GM08714 (cell line): ENCODE measurements around the gene ACSM6.

Experiments used
- H3K4me3 ChIP-seq: fragments of 200-500 bp; sonication (Bioruptor generic); 2 replicates; pipeline ENCODE4 v1.5.1; 2014; ENCODE audit warnings: mild to moderate bottlenecking, low read length, inconsistent platforms
- ZNF274 ChIP-seq: IDR thresholded peaks from 2 replicates; pipeline ENCODE4 v1.6.1; 2012; ENCODE audit warnings: mild to moderate bottlenecking, low read depth, low read length

The ACSM6 gene

GRCh38 chr10:95247200-95247880 is 53.3 kb downstream of the ACSM6 start:
- TF ChIP-seq ZNF274: no peak
- H3K4me3 ChIP-seq: no peak overlapping the region

GRCh38 chr10:95247881-95248583 is 54.0 kb downstream of the ACSM6 start:
- TF ChIP-seq ZNF274: no peak
- no peak overlapping the region for H3K4me3 ChIP-seq

DNA sequence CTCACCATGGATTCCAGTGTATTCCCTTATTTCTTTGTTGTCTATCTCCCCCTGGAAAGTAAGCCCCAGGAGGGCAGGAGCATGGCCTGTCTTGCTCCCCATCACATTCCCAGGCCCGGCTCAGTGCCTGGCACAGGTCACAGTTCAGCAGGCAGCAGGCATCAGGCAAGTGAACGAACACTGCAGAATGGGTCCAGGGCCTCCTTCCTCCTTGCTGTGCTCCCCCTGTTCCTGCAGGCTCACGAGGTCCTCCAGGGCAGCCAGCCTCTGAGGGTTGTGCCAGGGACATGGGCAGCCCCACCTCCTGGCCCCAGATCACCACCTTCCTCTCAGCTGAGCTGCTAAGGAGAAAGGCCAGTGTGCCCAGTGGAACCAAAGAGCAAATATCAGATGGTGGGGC is 55.0 kb downstream of the ACSM6 start:
- no peak for TF ChIP-seq ZNF274
- H3K4me3 ChIP-seq: no peak overlapping the region

GRCh38 chr10:95249467-95249866 is 55.4 kb downstream of the ACSM6 start:
- no peak overlapping the region for H3K4me3 ChIP-seq
- no peak for TF ChIP-seq ZNF274

DNA sequence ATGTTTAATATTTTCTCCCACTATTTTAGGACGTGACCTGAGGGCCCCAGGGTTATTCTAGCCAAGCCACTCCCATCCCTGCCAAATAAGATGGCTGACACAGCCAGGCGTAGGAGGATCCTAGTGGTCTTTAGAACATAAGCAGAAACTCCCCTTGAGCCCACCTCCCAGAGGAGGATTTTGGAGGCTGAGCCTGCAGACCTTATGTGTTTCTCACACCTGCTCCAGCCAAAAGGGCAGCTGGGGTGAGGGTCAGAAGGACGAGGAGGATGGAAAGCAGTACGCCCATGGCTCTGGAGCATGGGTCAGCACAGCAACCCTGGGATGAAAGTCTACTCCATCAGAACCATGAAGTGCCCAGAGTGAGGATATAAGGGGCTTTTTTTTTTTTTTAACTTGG is 56.8 kb downstream of the ACSM6 start:
- H3K4me3 ChIP-seq: no peak overlapping the region
- TF ChIP-seq ZNF274: no peak

- TF ChIP-seq ZNF274: no peak
- H3K4me3 ChIP-seq: no peak overlapping the region
Measured at GRCh38 chr10:95253007-95253406, 59.0 kb downstream of the ACSM6 start.

DNA sequence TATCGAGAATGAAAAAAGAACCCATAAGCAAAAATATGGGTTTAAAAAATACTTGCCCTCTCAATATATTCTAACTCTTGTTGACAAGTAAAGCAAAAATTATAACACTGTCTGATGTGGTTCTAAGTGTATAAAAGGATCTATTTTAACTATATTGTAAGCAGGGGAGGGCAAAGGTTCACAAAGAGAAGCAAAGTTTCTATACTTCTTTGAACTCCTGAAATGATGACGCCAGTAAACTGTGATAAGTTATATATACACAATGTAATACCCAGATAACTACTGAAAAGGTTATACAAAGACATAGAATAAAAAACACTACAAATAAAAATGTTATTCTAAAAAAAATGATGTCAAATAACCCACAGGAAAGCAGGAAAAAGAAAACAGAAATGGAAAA is 59.6 kb downstream of the ACSM6 start:
- no peak overlapping the region for H3K4me3 ChIP-seq
- TF ChIP-seq ZNF274: no peak

- no peak for TF ChIP-seq ZNF274
- H3K4me3 ChIP-seq: no peak overlapping the region
Measured at GRCh38 chr10:95254629-95255028, 60.6 kb downstream of the ACSM6 start.

- TF ChIP-seq ZNF274: no peak
- no peak overlapping the region for H3K4me3 ChIP-seq
Measured at GRCh38 chr10:95256268-95256667, 62.2 kb downstream of the ACSM6 start.

DNA sequence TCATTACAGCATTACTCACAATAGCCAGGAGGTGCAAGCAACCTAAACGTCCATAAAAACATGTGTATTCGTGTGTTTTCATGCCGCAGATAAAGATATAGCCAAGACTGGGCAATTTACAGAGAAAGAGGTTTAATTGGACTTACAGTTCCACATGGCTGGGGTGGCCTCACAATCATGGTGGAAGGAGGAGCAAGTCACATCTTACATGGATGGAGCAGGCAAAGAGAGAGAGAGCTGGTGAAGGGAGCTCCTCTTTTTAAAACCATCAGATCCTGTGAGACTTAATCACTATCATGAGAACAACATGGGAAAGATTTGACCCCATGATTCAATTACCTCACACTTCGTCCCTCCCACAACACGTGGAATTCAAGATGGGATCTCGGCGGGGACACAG is 63.8 kb downstream of the ACSM6 start:
- H3K4me3 ChIP-seq: no peak overlapping the region
- no peak for TF ChIP-seq ZNF274

GRCh38 chr10:95260397-95260881 is 66.4 kb downstream of the ACSM6 start:
- H3K4me3 ChIP-seq: no peak overlapping the region
- no peak for TF ChIP-seq ZNF274

DNA sequence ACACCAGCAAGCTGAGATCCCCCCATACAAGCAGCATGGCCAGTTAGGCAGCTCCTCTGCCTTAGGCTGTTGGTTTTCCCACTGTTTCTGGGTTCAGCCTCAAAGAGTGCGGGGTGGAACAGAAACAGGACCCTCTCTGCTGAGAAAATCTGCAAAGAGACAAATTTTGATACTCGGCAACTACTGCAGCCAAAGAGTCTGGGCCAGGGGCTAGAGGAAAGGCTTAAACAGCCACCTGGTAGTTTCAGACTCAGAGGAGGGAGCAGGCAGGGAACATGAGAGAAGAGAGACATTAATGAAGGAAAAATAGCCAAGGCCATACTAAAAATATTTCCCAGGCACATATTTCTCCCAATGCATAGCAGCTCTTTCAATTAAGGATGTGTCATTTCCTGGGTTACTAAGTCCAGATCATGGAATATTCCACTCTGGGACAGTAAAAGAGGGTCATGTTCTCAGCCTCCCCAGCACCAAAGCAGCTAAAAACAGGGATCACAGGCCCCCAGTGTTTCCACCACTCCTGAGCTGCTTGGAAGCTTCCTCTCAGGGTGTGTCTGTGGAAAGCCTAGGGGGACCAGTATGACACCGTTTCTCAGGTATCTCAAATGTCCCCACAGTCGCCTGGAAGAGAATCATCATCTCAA is 67.0 kb downstream of the ACSM6 start:
- H3K4me3 ChIP-seq: no peak overlapping the region
- TF ChIP-seq ZNF274: no peak

GRCh38 chr10:95261926-95262325 is 67.9 kb downstream of the ACSM6 start:
- no peak for TF ChIP-seq ZNF274

GRCh38 chr10:95262763-95263518 is 68.9 kb downstream of the ACSM6 start:
- H3K4me3 ChIP-seq: no peak overlapping the region
- no peak for TF ChIP-seq ZNF274

More at GRCh38 chr10:95261926-95262325, 67.9 kb downstream of the ACSM6 start:
- no peak overlapping the region for H3K4me3 ChIP-seq

- no peak for TF ChIP-seq ZNF274
- no peak overlapping the region for H3K4me3 ChIP-seq
Measured at GRCh38 chr10:95263864-95264226, 69.8 kb downstream of the ACSM6 start.
